Measurements from ENCODE around the gene ROPN1.

Gene ROPN1

DNA sequence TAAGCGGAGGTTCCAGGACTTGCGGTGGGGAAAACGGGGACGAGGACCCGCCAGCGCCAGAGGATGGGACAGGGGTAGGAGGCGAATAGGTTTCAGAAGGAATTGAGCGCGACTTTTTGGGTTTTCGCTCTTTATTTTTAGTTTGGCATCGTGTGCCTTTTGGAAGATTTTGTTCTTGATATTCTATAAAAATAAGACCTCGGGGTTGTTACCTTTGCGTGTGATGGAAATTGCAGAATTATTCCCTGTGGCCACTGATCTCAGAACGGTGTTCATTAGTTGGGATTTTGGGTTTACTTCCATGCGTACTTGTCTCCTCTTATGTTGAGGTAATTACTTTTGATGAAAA lies 30.4 kb downstream of the ROPN1 start:
- peak overlapping the region; percentile 74 for H3K4me3 ChIP-seq (ENCODE audit: low read depth, low read length)

GRCh38 chr3:123960781-123961507 lies 31.0 kb downstream of the ROPN1 start, which contains the start of gene CCDC14:
CCDC14 (minus strand) TSS chr3:123961229; CDS start chr3:123961173, 56 bp downstream.
- peak within 1 kb of the TSS; percentile 74 for H3K4me3 ChIP-seq (ENCODE audit: low read depth, low read length)
- no peak for TF ChIP-seq CTCF (IDR thresholded peaks at IDR 0.05; ENCODE audit: borderline replicate concordance, insufficient read depth, low read depth, low read length)

More for the DNA sequence above, 30.4 kb downstream of the ROPN1 start:
- TF ChIP-seq CTCF (IDR thresholded peaks at IDR 0.05; ENCODE audit: borderline replicate concordance, insufficient read depth, low read depth, low read length) = no peak

GRCh38 chr3:123953735-123954134 lies 38.2 kb downstream of the ROPN1 start:
- TF ChIP-seq CTCF (IDR thresholded peaks at IDR 0.05; ENCODE audit: borderline replicate concordance, insufficient read depth, low read depth, low read length) = no peak
- H3K4me3 ChIP-seq (ENCODE audit: low read depth, low read length) = no peak overlapping the region

DNA sequence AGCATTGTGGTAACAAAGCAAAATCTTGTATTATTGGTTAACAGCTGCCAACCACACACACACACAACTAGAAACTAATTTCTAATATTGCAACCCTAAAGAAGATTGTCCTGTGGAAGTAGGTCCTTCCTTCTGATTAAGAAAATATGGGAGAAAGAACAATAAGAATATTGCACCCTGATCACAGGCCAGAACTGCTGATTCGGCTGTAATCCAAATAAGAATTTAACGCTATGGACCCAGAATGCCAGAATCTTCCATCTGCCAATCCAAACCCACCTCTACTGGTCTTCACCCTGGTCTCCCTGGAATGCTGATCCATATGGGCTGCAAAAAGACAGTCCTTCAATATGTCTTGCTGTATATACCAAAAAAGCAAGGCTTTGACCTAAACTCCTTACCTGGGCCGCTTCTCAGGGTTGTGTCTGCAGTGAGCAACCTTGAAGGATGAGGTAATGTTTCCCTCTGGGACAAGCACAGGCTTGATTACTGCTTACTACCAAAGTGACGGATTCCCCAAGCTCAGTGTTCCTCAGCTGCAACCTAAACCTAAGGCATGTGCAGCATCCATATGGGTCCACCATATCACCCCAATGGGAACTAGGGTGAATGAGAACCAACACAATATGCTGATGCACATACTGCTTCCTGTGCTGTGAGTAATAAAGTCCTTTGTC lies 38.9 kb downstream of the ROPN1 start:
- no peak for TF ChIP-seq CTCF (IDR thresholded peaks at IDR 0.05; ENCODE audit: borderline replicate concordance, insufficient read depth, low read depth, low read length)
- H3K4me3 ChIP-seq (ENCODE audit: low read depth, low read length) = no peak overlapping the region

- no peak for TF ChIP-seq CTCF (IDR thresholded peaks at IDR 0.05; ENCODE audit: borderline replicate concordance, insufficient read depth, low read depth, low read length)
- H3K4me3 ChIP-seq (ENCODE audit: low read depth, low read length) = no peak overlapping the region
Observed at GRCh38 chr3:123951522-123952447, 40.1 kb downstream of the ROPN1 start.

- no peak for TF ChIP-seq CTCF (IDR thresholded peaks at IDR 0.05; ENCODE audit: borderline replicate concordance, insufficient read depth, low read depth, low read length)
- no peak overlapping the region for H3K4me3 ChIP-seq (ENCODE audit: low read depth, low read length)
Observed at GRCh38 chr3:123949641-123950040, 42.3 kb downstream of the ROPN1 start.
